Diencephalon (tissue), 1 donor: Measurements from ENCODE around the gene ZSCAN22. TPM values are rescaled to one million over a fixed set of nuclear protein-coding genes. Genes with fewer than 3 reads are reported as not detected.

Experiments
- small RNA-seq: library from RNA; depleted of rRNA; stranded (forward); fragments of <200 nt; gene quantifications from one replicate; pipeline ENCODE3, GENCODE V24; 2014
- total RNA-seq: library from RNA; depleted of rRNA; stranded (reverse); fragments of >200 nt; gene quantifications from one replicate; pipeline ENCODE4 v1.2.3, GENCODE V29; 2014

The ZSCAN22 gene
- total RNA-seq = 2.5 TPM

GRCh38 chr19:58326914-58327726 is at the start of gene ZSCAN22:
TSS of gene ZSCAN22 (plus strand) at chr19:58326994. CDS start at chr19:58334803, 7,809 bp downstream.

GRCh38 chr19:58278541-58279041 is 48.2 kb upstream of the ZSCAN22 start, which contains the start of gene ZNF8:
TSS of gene ZNF8 (plus strand) at chr19:58278955. CDS start at chr19:58279082, 127 bp downstream.

DNA sequence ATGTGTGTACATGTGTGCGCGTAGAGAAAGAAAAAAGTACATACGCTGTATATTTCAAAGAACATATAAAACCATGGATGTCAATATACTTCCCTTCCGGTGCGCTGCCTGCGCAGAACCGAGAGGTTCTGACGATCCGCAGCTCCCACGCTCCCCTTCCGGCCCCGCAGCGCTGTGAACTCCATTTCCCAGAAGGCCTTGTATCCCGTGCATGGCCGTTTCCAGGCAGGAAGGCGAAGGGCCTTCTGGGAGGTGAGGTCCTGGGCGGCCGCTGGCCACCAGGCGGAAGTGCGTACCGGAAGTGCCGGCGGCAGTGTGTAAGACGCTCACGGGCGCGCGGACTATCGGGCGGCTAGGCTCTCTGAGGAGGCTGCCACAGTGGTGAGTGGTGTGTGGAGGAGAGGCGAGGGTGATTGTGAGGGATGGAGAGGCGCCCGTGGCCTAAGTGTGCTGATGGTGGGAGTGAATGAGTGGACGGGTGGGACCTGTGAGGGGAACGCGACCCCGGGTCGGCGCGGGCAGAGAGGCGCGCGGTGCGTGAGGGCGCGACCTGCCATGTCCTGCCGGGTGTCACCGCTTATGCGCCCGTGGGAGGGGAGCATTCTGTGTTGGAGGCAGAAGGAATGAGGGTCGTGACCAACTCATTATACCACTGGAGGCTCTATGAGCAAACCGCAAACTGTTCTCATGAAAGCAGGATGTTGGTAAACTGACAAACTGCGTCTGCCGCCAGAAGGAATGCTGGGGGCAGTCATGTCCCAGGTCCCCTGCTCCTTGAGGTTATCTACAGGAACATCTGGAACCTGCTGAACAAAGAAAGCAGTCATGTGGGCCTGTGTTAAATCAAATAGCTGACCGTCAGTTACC is 21.5 kb upstream of the ZSCAN22 start, which contains the start of gene ERVK3-1:
ERVK3-1 (plus strand) TSS at position 313 of the 867 bp plus-strand sequence. CDS start 6,792 bp downstream, outside the sequence.

GRCh38 chr19:58352760-58353671 is 26.2 kb downstream of the ZSCAN22 start, which contains the start of gene A1BG:
TSS of gene A1BG (minus strand) at chr19:58353492. CDS start at chr19:58353437, 55 bp downstream.

GRCh38 chr19:58362272-58362994 is 35.6 kb downstream of the ZSCAN22 start, which contains the start of gene ZNF497:
TSS of gene ZNF497 (minus strand) at chr19:58362751. CDS start at chr19:58357635, 5,116 bp downstream.

DNA sequence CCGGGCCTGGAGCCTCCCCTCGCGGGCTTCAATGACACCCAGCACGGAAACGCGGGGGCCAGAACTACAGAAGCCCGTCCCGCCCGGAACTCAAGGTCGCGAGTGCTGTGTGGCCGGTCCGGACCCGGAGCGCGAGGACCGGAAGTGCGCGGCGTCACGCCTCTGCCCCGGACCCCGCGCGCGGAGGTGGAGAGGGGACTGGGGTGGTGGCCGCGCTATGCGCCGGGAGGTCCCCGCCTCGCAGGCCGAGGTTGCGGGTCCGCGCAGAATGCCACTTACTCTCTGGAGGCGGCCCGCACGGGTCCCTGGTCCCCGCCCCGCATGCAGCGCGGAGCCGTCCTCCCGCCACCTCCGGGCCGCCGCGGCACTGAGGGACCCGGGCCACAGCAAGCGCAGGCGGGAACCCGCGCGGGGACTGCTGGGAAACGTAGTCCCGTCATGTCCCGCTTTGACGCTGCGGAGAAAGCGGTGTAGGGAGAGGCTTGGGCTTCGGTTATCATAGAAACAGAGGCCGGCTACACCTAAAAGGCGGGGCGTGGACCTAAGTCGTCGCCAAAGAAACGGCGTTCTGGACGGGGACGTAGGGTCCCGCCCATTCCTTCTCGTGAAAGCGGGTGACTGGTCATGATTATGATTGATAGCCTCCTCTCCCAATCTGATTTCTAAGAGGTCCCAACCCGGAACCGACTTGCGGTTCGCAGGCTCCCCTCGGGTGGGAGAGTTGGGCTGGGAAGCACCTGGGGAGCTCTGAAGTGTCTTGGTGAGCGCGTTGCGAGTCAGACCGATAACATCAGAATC is 54.1 kb downstream of the ZSCAN22 start, which contains the start of gene ZNF837:
ZNF837 (minus strand) TSS at position 369 of the 798 bp plus-strand sequence. CDS start 11,698 bp downstream, outside the sequence.

GRCh38 chr19:58386576-58387337 is 60.0 kb downstream of the ZSCAN22 start, which contains the start of gene RPS5:
TSS of gene RPS5 (plus strand) at chr19:58387269. CDS start at chr19:58388138, 869 bp downstream.

Small RNAs within 50 kb of the gene (small RNA-seq; reads per million reads assigned to genes)
- gene MIR4754 (0.08 reads per million), gene MIR6806 (0.26 reads per million, percentile 9 among the genes with 10 or more reads in this experiment), gene RNA5SP473 (0.08 reads per million)

Other genes with a start within 250 kb of the ZSCAN22 start
- gene ZSCAN18, start 228.8 kb upstream of the ZSCAN22 start, total RNA-seq = 126 TPM
- 34.8 TPM for gene ZNF329, start 176.2 kb upstream of the ZSCAN22 start, total RNA-seq
- 20.8 TPM for gene ZNF274, start 143.9 kb upstream of the ZSCAN22 start, total RNA-seq
- gene ZNF544, start 98.1 kb upstream of the ZSCAN22 start, total RNA-seq = 62.3 TPM
- 14.1 TPM for gene ZNF8, start 48.0 kb upstream of the ZSCAN22 start, total RNA-seq
- gene ERVK3-1, start 21.6 kb upstream of the ZSCAN22 start, total RNA-seq = 27.9 TPM
- gene A1BG, start 26.5 kb downstream of the ZSCAN22 start, total RNA-seq = 1.2 TPM
- 6.2 TPM for gene ZNF497, start 35.8 kb downstream of the ZSCAN22 start, total RNA-seq
- gene ZNF837, start 54.0 kb downstream of the ZSCAN22 start, total RNA-seq = 1.2 TPM
- gene RPS5, start 60.3 kb downstream of the ZSCAN22 start, total RNA-seq = 1,092 TPM
- not detected for gene RNF225, start 68.7 kb downstream of the ZSCAN22 start, total RNA-seq
- 21.0 TPM for gene ZNF584, start 81.7 kb downstream of the ZSCAN22 start, total RNA-seq
- 14.1 TPM for gene ZNF132, start 113.2 kb downstream of the ZSCAN22 start, total RNA-seq
- 17.5 TPM for gene ZNF324B, start 124.6 kb downstream of the ZSCAN22 start, total RNA-seq
- gene ZNF324, start 140.1 kb downstream of the ZSCAN22 start, total RNA-seq = 23.3 TPM
- gene ZNF446, start 149.4 kb downstream of the ZSCAN22 start, total RNA-seq = 8.8 TPM
- 9.5 TPM for gene SLC27A5, start 185.0 kb downstream of the ZSCAN22 start, total RNA-seq
- gene ZBTB45, start 192.8 kb downstream of the ZSCAN22 start, total RNA-seq = 8.8 TPM
- 233 TPM for gene TRIM28, start 217.1 kb downstream of the ZSCAN22 start, total RNA-seq
- 68.5 TPM for gene CHMP2A, start 228.1 kb downstream of the ZSCAN22 start, total RNA-seq
- 75.2 TPM for gene UBE2M, start 231.6 kb downstream of the ZSCAN22 start, total RNA-seq
- gene MZF1, start 246.3 kb downstream of the ZSCAN22 start, total RNA-seq = 15.9 TPM